ENCODE results near the gene MCCC2.
"Not testable (repeated sequence)": the region's sequence is repeated elsewhere in the genome, so short reads cannot be mapped to it uniquely, and the experiment has no call there.

MCCC2 gene

DNA sequence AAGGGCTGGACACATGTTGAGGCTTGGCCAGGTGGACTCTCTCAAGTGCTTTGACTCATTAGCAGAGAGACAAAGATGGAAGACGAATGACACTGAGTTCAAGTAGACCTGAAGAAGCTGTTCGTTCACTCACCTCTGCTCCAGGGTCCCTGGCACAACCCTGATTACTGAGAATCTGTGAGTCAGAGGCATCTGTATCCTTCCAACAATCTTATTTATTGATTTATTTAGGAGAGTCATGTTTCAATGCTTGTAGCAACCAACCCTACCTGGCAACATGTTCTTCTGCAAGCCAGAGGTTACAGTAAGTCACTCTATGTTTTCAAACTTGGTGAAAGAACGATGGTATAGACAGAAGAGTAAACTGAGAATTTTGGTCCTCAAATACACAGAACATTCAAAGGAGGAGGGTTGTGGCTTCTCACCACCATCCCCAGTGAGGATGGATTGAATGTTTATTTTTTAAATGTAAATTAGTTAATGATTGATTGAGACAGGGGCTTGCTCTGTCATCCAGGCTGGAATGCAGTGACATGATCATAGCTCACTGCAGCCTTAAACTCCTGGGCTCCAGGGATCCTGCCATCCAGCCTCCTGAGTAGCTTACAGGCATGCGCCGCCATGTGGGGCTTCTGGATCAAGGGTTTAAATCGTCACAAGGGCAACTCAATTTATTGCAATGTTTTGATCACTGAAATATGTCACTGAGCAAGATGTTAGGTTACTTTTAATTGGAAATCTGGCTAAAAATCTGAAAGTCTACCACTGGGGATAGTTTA is 76.2 kb downstream of the MCCC2 start:
- DNase-seq: no peak

GRCh38 chr5:71664615-71665014 is 77.5 kb downstream of the MCCC2 start:
- not testable (repeated sequence) for DNase-seq

DNA sequence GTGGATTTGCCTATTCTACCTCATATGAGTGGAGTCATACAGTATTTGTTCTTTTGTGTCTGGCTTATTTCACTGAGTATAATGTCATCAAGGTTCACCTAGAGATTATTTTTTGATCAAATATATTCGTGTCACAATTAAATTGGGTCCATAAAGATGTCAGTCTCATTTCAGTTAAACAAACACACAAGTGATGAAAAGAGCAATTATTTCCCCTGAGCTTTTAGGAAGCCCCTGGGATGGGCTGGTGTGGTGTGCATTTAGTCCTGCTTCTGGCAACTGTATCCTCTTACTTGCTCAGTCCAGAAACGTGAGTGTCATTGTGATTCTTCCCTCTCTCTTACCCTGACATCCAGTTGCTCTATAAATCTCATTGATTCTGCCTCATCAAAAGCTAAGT is 79.2 kb downstream of the MCCC2 start:
- DNase-seq: no peak

DNA sequence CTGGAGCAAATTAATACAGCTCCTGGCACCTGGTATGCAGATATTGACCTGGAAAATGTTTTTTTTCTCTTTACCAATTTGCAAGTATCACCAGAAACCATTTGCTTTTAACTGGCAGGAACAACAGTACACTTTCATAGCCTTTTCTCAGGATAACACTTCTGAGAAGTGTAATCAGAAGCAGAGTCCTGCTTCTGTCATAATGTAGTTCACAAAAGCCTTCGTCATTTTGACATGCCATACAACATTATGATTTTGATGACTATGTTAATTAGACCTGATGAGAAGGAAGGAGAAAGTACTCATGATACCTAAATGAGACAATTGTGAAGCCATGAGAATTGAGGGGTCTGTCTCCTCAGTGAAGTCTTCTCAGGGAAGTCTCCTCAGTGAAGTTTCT is 90.8 kb downstream of the MCCC2 start:
- DNase-seq: no peak

DNA sequence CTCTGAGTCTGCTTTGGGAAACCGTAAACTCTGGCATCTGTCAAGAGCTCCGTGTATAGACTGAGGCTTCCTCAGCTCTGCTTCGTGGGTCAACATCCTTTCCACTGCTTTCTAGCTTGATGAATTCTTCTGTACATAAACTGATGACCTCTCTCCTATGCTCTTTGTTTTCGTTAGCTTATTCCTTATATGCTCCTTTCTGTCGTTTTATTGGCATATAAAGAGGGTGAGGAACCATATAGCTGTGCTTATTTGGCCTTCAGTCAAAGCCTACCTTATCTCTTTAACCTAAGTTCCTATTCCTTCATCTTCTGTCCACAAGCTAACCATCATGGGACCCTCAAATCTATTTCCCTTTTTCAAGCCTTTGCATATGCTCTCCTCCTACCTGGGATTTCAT is 92.6 kb downstream of the MCCC2 start:
- no peak for DNase-seq

DNA sequence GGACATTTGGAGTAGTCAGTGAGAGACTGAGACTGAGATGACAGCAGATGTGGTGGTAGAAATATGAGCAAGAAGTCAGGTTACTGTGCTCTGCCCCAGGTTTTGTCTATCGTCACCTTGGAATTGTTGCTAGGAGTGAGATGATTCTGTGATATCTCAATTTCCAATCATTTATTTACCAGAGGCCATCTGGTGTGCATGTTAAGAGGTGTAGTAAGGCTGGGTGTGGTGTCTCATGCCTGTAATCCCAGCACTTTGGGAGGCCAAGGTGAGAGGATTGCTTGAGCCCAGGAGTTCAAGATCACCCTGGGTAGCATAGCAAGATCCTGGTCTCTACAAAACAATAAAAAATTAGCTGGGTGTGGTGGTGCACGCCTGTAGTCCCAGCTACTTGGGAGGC is 93.4 kb downstream of the MCCC2 start:
- DNase-seq: no peak

DNA sequence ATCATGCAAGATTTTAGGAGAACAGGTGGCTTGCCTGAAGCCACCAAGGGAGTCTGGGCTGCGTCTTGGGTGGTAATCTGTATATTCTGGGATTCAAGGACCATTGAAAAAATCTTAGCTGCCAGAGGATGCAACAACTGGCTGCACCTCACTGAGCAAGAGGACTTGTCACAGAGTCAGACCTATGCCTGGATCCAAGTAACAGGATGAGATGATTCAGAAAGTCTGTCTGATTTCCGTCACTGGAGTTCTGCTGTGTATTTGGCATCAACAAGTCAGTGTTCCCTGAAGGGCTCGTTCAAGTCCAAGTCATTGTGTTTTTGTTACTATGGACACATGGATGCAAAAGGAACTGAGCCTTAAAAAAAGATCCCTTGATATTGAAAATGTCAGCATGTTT is 94.2 kb downstream of the MCCC2 start:
- no peak for DNase-seq

GRCh38 chr5:71684309-71684708 is 97.2 kb downstream of the MCCC2 start:
- no peak for DNase-seq

- DNase-seq: no peak
Measured at GRCh38 chr5:71693828-71694427, 106.8 kb downstream of the MCCC2 start.

GRCh38 chr5:71695071-71695470 is 107.9 kb downstream of the MCCC2 start:
- DNase-seq: no peak

DNA sequence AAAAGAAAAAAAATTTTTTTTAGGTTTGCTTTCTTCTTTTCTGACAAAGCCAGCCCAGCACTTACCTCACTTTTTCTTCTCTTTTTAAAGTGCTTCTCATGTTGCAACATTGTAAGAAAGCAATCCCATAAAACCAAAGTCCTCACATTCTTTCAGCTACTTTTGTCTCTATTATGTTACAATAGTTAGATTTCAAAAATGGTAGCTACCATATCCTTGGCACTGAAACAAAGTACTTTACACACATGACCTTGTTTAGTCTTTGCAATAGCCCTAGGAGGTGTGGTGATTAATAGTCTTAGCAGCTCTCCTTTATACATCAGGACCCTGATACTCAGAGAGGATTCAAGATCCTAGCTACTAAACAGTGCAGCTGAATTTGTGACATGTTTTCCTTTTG is 108.5 kb downstream of the MCCC2 start:
- DNase-seq: no peak

- DNase-seq: no peak
Measured at GRCh38 chr5:71697967-71698366, 110.8 kb downstream of the MCCC2 start.

- no peak for DNase-seq
Measured at GRCh38 chr5:71699233-71699632, 112.1 kb downstream of the MCCC2 start.

- DNase-seq: no peak
Measured at GRCh38 chr5:71699751-71700150, 112.6 kb downstream of the MCCC2 start.

GRCh38 chr5:71700803-71701202 is 113.7 kb downstream of the MCCC2 start:
- DNase-seq: no peak

- DNase-seq: no peak
Measured at GRCh38 chr5:71701407-71701806, 114.3 kb downstream of the MCCC2 start.

GRCh38 chr5:71703941-71704340 is 116.8 kb downstream of the MCCC2 start:
- DNase-seq: no peak

- no peak for DNase-seq
Measured at GRCh38 chr5:71705421-71705820, 118.3 kb downstream of the MCCC2 start.

DNA sequence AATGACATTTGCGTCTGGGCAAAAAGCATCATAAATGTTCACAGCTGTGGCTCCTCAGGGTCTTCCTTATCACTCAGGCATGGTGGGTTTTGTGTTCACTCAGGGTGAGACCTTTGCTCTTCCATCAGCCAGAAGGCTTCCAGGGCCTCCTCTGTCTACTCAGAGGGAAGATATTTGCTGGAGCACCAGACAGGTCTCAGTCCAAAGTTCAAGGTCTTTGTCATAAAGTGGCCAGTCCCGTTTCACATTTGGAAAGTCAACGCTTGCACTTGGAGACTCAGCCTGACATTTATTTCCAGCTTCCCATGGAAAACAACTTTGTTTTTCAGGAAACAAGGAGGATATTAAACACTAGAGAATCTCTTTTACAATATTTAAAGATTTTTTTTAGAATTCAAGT is 119.8 kb downstream of the MCCC2 start:
- no peak for DNase-seq

Measured in CD4-positive, alpha-beta T cell treated with Interleukin-21 for 1 hour (primary cell).